Naive B cell (primary cell): Measurements from ENCODE around the gene MSL3B.

ENCODE experiments used
- ATAC-seq, 2 donors: fragments of 150-1000 bp; cut with Tn5 transposase; 2 replicates each; pipeline ENCODE4 v1.10.0; 2021; ENCODE audit warnings: low read depth in 2 of 2, mild to moderate bottlenecking in 2 of 2, moderate library complexity in 2 of 2
- DNase-seq: peaks from one replicate; pipeline ENCODE4 v3.0.0; 2022
- H3K27ac Mint-ChIP-seq, 6 donors: one replicate each; pipeline ENCODE4 v1.8.0; 2020 to 2022; ENCODE audit warnings: mild to moderate bottlenecking in 6 of 6, mixed read lengths in 6 of 6, moderate library complexity in 5 of 6, inconsistent platforms in 2 of 6
- H3K27me3 Mint-ChIP-seq, 3 donors: one replicate each; pipeline ENCODE4 v1.8.0; 2021 to 2022; ENCODE audit warnings: mixed read lengths in 3 of 3, mild to moderate bottlenecking in 1 of 3
- H3K36me3 Mint-ChIP-seq, 2 donors: one replicate each; pipeline ENCODE4 v1.8.0; 2020 to 2022; ENCODE audit warnings: mixed read lengths in 2 of 2, inconsistent platforms in 1 of 2, mild to moderate bottlenecking in 1 of 2
- H3K4me1 Mint-ChIP-seq, 3 donors: one replicate each; pipeline ENCODE4 v1.8.0; 2020 to 2022; ENCODE audit warnings: mixed read lengths in 3 of 3, inconsistent platforms in 1 of 3, mild to moderate bottlenecking in 1 of 3, moderate library complexity in 1 of 3
- H3K4me3 Mint-ChIP-seq, 8 donors: one replicate each; pipeline ENCODE4 v1.8.0; 2020 to 2022; ENCODE audit warnings: mild to moderate bottlenecking in 8 of 8, mixed read lengths in 8 of 8, moderate library complexity in 8 of 8, inconsistent platforms in 2 of 8
- H3K9me3 Mint-ChIP-seq, 7 donors: one replicate each; pipeline ENCODE4 v1.8.0; 2020 to 2022; ENCODE audit warnings: mixed read lengths in 7 of 7, mild to moderate bottlenecking in 5 of 7, inconsistent platforms in 2 of 7, moderate library complexity in 1 of 7

The MSL3B gene

GRCh38 chr2:233837694-233838229 is 30.4 kb downstream of the MSL3B start:
- Mint-ChIP-seq H3K36me3 (no peaks in the 10 kb centered on the region), H3K27me3 (no peaks in the 10 kb centered on the region), H3K4me3 (no peak overlapping the region), H3K27ac (peak overlapping the region in 2 of 6 donors; percentile 15 to 65), H3K9me3 (no peaks in the 10 kb centered on the region), H3K4me1 (no peaks in the 10 kb centered on the region)
- DNase-seq = no peak
- no peak for ATAC-seq

- no peak overlapping the region for H3K27ac Mint-ChIP-seq
- H3K4me1 Mint-ChIP-seq = peaks cover 0 to 1% (median 0%) of the 10 kb centered on the region in 3 donors
- DNase-seq (no peak), ATAC-seq (no peak)
- no peak overlapping the region for H3K4me3 Mint-ChIP-seq
- no peaks in the 10 kb centered on the region for H3K9me3 Mint-ChIP-seq
- H3K27me3 Mint-ChIP-seq = no peaks in the 10 kb centered on the region
- no peaks in the 10 kb centered on the region for H3K36me3 Mint-ChIP-seq
These were observed 31.8 kb downstream of the MSL3B start for GRCh38 chr2:233836359-233836758.

GRCh38 chr2:233835230-233836186 is 32.7 kb downstream of the MSL3B start:
- no peak overlapping the region for H3K27ac Mint-ChIP-seq
- no peak for ATAC-seq
- H3K9me3 Mint-ChIP-seq = no peaks in the 10 kb centered on the region
- H3K36me3 Mint-ChIP-seq = no peaks in the 10 kb centered on the region
- H3K4me3 Mint-ChIP-seq = no peak overlapping the region
- no peaks in the 10 kb centered on the region for H3K27me3 Mint-ChIP-seq
- H3K4me1 Mint-ChIP-seq = peaks cover 0 to 4% (median 0%) of the 10 kb centered on the region in 3 donors
- DNase-seq = no peak

GRCh38 chr2:233833345-233833744 is 34.8 kb downstream of the MSL3B start:
- peaks cover 0 to 4% (median 4%) of the 10 kb centered on the region in 3 donors for H3K4me1 Mint-ChIP-seq
- no peaks in the 10 kb centered on the region for H3K36me3 Mint-ChIP-seq
- no peak overlapping the region for H3K4me3 Mint-ChIP-seq
- no peak for ATAC-seq
- no peaks in the 10 kb centered on the region for H3K9me3 Mint-ChIP-seq
- no peak for DNase-seq
- H3K27me3 Mint-ChIP-seq = no peaks in the 10 kb centered on the region
- H3K27ac Mint-ChIP-seq = no peak overlapping the region

- peak overlapping the region in 1 of 6 donors; percentile 54 for H3K27ac Mint-ChIP-seq
- no peaks in the 10 kb centered on the region for H3K27me3 Mint-ChIP-seq
- no peaks in the 10 kb centered on the region for H3K9me3 Mint-ChIP-seq
- no peak overlapping the region for H3K4me3 Mint-ChIP-seq
- ATAC-seq = no peak
- H3K36me3 Mint-ChIP-seq = no peaks in the 10 kb centered on the region
- H3K4me1 Mint-ChIP-seq = peaks cover 0 to 4% (median 4%) of the 10 kb centered on the region in 3 donors
- no peak for DNase-seq
These were observed 35.3 kb downstream of the MSL3B start for GRCh38 chr2:233832869-233833311.

GRCh38 chr2:233832414-233832813 is 35.8 kb downstream of the MSL3B start:
- H3K27ac Mint-ChIP-seq = no peak overlapping the region
- no peak overlapping the region for H3K4me3 Mint-ChIP-seq
- no peaks in the 10 kb centered on the region for H3K27me3 Mint-ChIP-seq

GRCh38 chr2:233831861-233832260 is 36.3 kb downstream of the MSL3B start:
- H3K27me3 Mint-ChIP-seq = no peaks in the 10 kb centered on the region
- DNase-seq = no peak
- no peak for ATAC-seq
- peaks cover 0 to 4% (median 4%) of the 10 kb centered on the region in 3 donors for H3K4me1 Mint-ChIP-seq
- H3K27ac Mint-ChIP-seq = no peak overlapping the region
- no peak overlapping the region for H3K4me3 Mint-ChIP-seq
- peaks cover 0 to 2% (median 0%) of the 10 kb centered on the region in 7 donors for H3K9me3 Mint-ChIP-seq
- H3K36me3 Mint-ChIP-seq = no peaks in the 10 kb centered on the region

More at GRCh38 chr2:233832414-233832813, 35.8 kb downstream of the MSL3B start:
- DNase-seq = no peak
- Mint-ChIP-seq H3K36me3 (no peaks in the 10 kb centered on the region), H3K4me1 (peaks cover 0 to 4% (median 4%) of the 10 kb centered on the region in 3 donors), H3K9me3 (no peaks in the 10 kb centered on the region)
- ATAC-seq = no peak

GRCh38 chr2:233831011-233831721 is 37.0 kb downstream of the MSL3B start:
- Mint-ChIP-seq H3K4me3 (peak overlapping the region in 1 of 8 donors; percentile 1), H3K27me3 (no peaks in the 10 kb centered on the region)
- ATAC-seq = no peak

GRCh38 chr2:233830111-233830802 is 37.9 kb downstream of the MSL3B start:
- DNase-seq = no peak
- ATAC-seq = no peak
- Mint-ChIP-seq H3K36me3 (no peaks in the 10 kb centered on the region), H3K9me3 (peaks cover 0 to 6% (median 0%) of the 10 kb centered on the region in 7 donors), H3K4me1 (peaks cover 0 to 4% (median 4%) of the 10 kb centered on the region in 3 donors), H3K27ac (no peak overlapping the region), H3K4me3 (no peak overlapping the region), H3K27me3 (no peaks in the 10 kb centered on the region)

More at GRCh38 chr2:233831011-233831721, 37.0 kb downstream of the MSL3B start:
- Mint-ChIP-seq H3K36me3 (no peaks in the 10 kb centered on the region), H3K27ac (peak overlapping the region in 2 of 6 donors; percentile 44 to 66), H3K4me1 (peaks cover 0 to 4% (median 4%) of the 10 kb centered on the region in 3 donors), H3K9me3 (peaks cover 0 to 5% (median 0%) of the 10 kb centered on the region in 7 donors)
- DNase-seq = no peak

GRCh38 chr2:233829193-233830110 is 38.7 kb downstream of the MSL3B start:
- ATAC-seq = no peak

GRCh38 chr2:233828546-233829192 is 39.5 kb downstream of the MSL3B start:
- Mint-ChIP-seq H3K27me3 (no peaks in the 10 kb centered on the region), H3K36me3 (no peaks in the 10 kb centered on the region), H3K9me3 (peaks cover 0 to 6% (median 0%) of the 10 kb centered on the region in 7 donors), H3K4me3 (no peak overlapping the region), H3K4me1 (peaks cover 0 to 4% (median 4%) of the 10 kb centered on the region in 3 donors), H3K27ac (no peak overlapping the region)
- ATAC-seq (no peak), DNase-seq (no peak)

More at GRCh38 chr2:233829193-233830110, 38.7 kb downstream of the MSL3B start:
- Mint-ChIP-seq H3K4me3 (peak overlapping the region in 1 of 8 donors; percentile 29), H3K36me3 (no peaks in the 10 kb centered on the region), H3K27ac (no peak overlapping the region), H3K4me1 (peaks cover 0 to 4% (median 4%) of the 10 kb centered on the region in 3 donors), H3K9me3 (peaks cover 0 to 6% (median 0%) of the 10 kb centered on the region in 7 donors), H3K27me3 (no peaks in the 10 kb centered on the region)
- no peak for DNase-seq

- Mint-ChIP-seq H3K4me3 (no peak overlapping the region), H3K27ac (no peak overlapping the region), H3K27me3 (peaks cover 0 to 8% (median 8%) of the 10 kb centered on the region in 3 donors), H3K36me3 (no peaks in the 10 kb centered on the region), H3K4me1 (no peaks in the 10 kb centered on the region), H3K9me3 (peaks cover 0 to 6% (median 0%) of the 10 kb centered on the region in 7 donors)
- no peak for ATAC-seq
- DNase-seq = no peak
These were observed 43.8 kb downstream of the MSL3B start for GRCh38 chr2:233824373-233824772.
